GM12801 (cell line): ENCODE data around the gene PPFIA1.

Source experiments
- TF ChIP-seq, protein P1 (sequence below): IDR thresholded peaks from one replicate; pipeline ENCODE4 v1.5.1; 2011; ENCODE audit warnings: control low read depth; ENCODE audit not compliant: insufficient read length; ENCODE audit errors: extremely low read depth

Gene PPFIA1

GRCh38 chr11:70352100-70352499 is 81.6 kb downstream of the PPFIA1 start:
- TF ChIP-seq, protein P1, sequence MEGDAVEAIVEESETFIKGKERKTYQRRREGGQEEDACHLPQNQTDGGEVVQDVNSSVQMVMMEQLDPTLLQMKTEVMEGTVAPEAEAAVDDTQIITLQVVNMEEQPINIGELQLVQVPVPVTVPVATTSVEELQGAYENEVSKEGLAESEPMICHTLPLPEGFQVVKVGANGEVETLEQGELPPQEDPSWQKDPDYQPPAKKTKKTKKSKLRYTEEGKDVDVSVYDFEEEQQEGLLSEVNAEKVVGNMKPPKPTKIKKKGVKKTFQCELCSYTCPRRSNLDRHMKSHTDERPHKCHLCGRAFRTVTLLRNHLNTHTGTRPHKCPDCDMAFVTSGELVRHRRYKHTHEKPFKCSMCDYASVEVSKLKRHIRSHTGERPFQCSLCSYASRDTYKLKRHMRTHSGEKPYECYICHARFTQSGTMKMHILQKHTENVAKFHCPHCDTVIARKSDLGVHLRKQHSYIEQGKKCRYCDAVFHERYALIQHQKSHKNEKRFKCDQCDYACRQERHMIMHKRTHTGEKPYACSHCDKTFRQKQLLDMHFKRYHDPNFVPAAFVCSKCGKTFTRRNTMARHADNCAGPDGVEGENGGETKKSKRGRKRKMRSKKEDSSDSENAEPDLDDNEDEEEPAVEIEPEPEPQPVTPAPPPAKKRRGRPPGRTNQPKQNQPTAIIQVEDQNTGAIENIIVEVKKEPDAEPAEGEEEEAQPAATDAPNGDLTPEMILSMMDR: no peak

GRCh38 chr11:70352601-70353000 is 82.1 kb downstream of the PPFIA1 start:
- TF ChIP-seq, protein P1: no peak

GRCh38 chr11:70353329-70353728 is 82.8 kb downstream of the PPFIA1 start:
- TF ChIP-seq, protein P1: no peak

DNA sequence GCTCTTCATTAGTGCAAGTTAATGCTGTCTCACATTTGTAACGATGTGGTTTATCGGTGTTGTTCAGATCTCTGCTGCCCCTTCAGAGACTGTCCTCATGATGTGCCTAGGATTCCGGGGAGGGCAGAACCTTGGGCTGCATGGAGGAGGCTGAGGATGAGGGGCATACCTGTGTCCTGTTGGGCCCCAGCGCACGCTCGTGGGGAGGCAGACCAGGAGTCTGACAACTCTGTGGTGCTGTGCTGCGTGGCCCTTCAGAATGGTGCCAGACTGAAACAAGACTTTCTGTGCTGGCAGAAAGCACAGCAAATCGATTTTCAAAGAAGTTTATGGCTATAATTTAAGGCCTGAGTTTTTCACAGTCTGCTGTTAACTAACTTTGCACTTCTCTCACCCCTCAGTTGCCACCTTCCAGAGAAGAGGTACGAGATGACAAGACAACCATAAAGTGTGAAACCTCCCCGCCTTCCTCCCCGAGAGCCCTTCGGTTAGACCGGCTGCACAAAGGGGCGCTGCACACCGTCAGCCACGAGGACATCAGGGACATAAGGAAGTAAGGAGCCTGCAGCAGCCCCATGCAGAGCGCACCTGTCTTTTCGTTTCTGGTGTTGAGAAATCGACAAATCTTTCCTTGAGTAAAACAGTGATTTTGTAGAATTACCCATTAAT is 83.5 kb downstream of the PPFIA1 start:
- TF ChIP-seq, protein P1: no peak

GRCh38 chr11:70354629-70355028 is 84.1 kb downstream of the PPFIA1 start:
- TF ChIP-seq, protein P1: no peak

GRCh38 chr11:70358753-70359152 is 88.3 kb downstream of the PPFIA1 start:
- TF ChIP-seq, protein P1: no peak

DNA sequence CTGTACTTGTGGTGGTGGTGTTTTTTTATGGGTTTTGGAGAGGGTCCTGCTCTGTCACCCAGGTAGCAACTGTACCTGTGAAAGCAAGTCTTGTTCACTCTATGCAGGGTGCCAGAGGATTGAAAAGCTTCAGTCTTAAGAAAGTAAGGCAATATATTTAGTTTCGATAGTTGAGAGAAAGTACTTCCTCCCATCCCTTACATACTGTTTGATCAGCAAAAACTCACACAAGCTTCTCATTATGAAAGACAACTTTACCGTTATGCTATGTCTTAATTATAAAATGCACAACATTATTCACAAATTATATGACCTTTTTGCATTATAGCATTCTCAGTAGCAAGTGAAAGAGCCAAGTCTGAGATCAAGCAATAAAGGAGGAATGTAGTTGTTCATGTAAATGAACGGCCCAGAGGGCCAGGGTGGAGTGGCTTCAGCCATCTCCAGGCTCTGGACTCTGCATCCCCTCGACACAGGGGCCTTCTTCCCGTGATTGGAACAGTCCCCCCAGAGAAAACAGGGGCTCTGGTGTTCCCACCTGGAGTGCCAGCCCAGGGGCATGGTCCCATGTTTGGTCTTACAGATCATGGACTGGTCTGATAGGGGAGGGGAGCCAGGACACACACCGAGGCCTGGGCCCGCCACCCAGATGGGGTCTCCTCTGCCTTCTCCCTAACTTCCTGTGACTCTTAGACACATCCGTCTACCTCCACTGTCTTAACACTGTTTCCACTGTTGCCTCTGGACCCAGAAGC is 89.1 kb downstream of the PPFIA1 start:
- TF ChIP-seq, protein P1: no peak
